ENCODE results near the gene RUFY3.

DNA sequence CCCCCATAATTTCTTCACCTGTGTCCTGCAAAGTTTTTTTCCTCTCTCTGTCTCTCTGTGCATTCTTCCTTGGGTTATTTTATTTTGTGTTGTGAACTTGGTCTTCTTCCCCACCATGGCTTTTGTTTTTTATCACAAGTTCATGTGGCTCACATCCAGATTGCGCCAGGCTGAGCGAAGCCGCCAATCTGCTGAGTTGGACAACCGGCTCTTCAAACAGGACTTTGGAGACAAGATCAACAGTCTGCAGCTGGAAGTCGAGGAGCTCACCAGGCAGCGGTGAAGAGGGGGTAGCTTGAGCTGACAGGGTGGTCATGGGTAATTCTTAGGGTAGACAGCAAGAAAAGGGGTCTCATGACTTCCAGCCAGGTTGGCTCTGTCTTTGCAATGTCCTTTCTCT is 71.9 kb downstream of the RUFY3 start:
- TF ChIP-seq, protein P1, sequence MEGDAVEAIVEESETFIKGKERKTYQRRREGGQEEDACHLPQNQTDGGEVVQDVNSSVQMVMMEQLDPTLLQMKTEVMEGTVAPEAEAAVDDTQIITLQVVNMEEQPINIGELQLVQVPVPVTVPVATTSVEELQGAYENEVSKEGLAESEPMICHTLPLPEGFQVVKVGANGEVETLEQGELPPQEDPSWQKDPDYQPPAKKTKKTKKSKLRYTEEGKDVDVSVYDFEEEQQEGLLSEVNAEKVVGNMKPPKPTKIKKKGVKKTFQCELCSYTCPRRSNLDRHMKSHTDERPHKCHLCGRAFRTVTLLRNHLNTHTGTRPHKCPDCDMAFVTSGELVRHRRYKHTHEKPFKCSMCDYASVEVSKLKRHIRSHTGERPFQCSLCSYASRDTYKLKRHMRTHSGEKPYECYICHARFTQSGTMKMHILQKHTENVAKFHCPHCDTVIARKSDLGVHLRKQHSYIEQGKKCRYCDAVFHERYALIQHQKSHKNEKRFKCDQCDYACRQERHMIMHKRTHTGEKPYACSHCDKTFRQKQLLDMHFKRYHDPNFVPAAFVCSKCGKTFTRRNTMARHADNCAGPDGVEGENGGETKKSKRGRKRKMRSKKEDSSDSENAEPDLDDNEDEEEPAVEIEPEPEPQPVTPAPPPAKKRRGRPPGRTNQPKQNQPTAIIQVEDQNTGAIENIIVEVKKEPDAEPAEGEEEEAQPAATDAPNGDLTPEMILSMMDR (conservative IDR thresholded peaks at IDR 0.05) = no peak
- TF ChIP-seq ZFX (IDR thresholded peaks at IDR 0.05) = no peak
